BE2C (cell line): ENCODE results near the gene DAPK2.

ENCODE experiments used
- DNase-seq: peaks from one replicate; pipeline ENCODE4 v3.0.0-alpha.2; 2020
- H3K27me3 ChIP-seq: fragments of 250-450 bp; sonication (Bioruptor Pico); 2 replicates; pipeline ENCODE4 v1.5.1; 2020; ENCODE audit warnings: mild to moderate bottlenecking
- H3K36me3 ChIP-seq: fragments of 250-450 bp; sonication (Bioruptor Pico); 2 replicates; pipeline ENCODE4 v1.5.1; 2020; ENCODE audit warnings: mild to moderate bottlenecking
- H3K4me1 ChIP-seq: fragments of 250-450 bp; sonication (Bioruptor Pico); 2 replicates; pipeline ENCODE4 v1.5.1; 2020
- H3K4me3 ChIP-seq: 2 replicates; pipeline ENCODE4 v1.5.1; 2011; ENCODE audit warnings: low read depth, low read length
- H3K9me3 ChIP-seq: fragments of 250-450 bp; sonication (Bioruptor Pico); 2 replicates; pipeline ENCODE4 v1.5.1; 2020
- CTCF ChIP-seq: IDR thresholded peaks from 2 replicates; pipeline ENCODE4 v1.5.1; 2012; ENCODE audit warnings: mild to moderate bottlenecking, low read depth, low read length

DAPK2 gene

DNA sequence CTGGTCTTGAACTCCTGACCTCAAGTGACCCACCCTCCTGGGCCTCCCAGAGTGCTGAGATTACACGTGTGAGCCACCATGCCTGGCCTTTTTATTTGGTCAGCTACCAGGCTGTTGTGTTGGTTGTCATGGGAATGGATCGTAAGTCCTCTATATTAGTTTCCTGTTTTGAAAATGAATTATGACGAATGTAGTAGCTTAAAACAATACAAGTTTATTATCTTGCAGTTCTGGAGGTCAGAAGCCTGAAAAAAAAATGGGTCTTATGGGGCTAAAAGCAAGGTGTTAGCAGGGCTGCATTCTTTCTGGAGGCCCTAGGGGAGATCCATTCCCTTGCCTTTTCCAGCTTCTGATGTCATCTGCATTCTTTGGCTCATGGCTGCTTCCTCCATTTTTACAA lies 187.4 kb downstream of the DAPK2 start:
- no peak for TF ChIP-seq CTCF
- Histone ChIP-seq H3K9me3 (no peaks in the 10 kb centered on the region; the same call in 1 of the 2 replicates), H3K4me1 (peaks cover 2% of the 10 kb centered on the region; the same call in 1 of the 2 replicates), H3K36me3 (no peaks in the 10 kb centered on the region), H3K4me3 (no peak overlapping the region), H3K27me3 (no peaks in the 10 kb centered on the region)
- DNase-seq, result no peak

GRCh38 chr15:63858448-63858847 lies 187.8 kb downstream of the DAPK2 start:
- Histone ChIP-seq H3K4me3 (no peak overlapping the region), H3K36me3 (no peaks in the 10 kb centered on the region), H3K9me3 (no peaks in the 10 kb centered on the region; the same call in 1 of the 2 replicates), H3K4me1 (peaks cover 2% of the 10 kb centered on the region; the same call in 1 of the 2 replicates), H3K27me3 (no peaks in the 10 kb centered on the region)
- TF ChIP-seq CTCF, result no peak
- DNase-seq, result no peak

GRCh38 chr15:63857461-63857856 lies 188.8 kb downstream of the DAPK2 start:
- TF ChIP-seq CTCF, result no peak
- peaks cover 2% of the 10 kb centered on the region; the same call in 1 of the 2 replicates for H3K4me1 ChIP-seq
- H3K4me3 ChIP-seq, result no peak overlapping the region
- peak; percentile 60 for DNase-seq
- no peaks in the 10 kb centered on the region; the same call in 1 of the 2 replicates for H3K9me3 ChIP-seq
- H3K27me3 ChIP-seq, result no peaks in the 10 kb centered on the region
- H3K36me3 ChIP-seq, result no peaks in the 10 kb centered on the region
